Endodermal cell (in vitro differentiated cells): Measurements from ENCODE around the gene ATF2. TPM values are rescaled to one million over a fixed set of nuclear protein-coding genes. Genes with fewer than 3 reads are reported as not detected.
A peak's percentile ranks its signal among the peaks of the same experiment; 100 is the strongest.

Source experiments
- DNase-seq: peaks from one replicate; pipeline ENCODE4 v3.0.0-alpha.2; 2017
- H3K27ac ChIP-seq: 2 replicates; pipeline ENCODE4 v1.5.1; 2013; ENCODE audit warnings: mild to moderate bottlenecking, low read depth, low read length, moderate library complexity
- H3K27me3 ChIP-seq: 2 replicates; pipeline ENCODE4 v1.6.1; 2013; ENCODE audit warnings: mild to moderate bottlenecking, low read length, moderate library complexity; ENCODE audit not compliant: insufficient read depth, control insufficient read depth, poor library complexity, severe bottlenecking
- H3K36me3 ChIP-seq: 2 replicates; pipeline ENCODE4 v1.7.0; 2013; ENCODE audit warnings: mild to moderate bottlenecking, low read length, moderate library complexity; ENCODE audit not compliant: control insufficient read depth, insufficient read depth
- H3K4me1 ChIP-seq: one replicate; pipeline ENCODE4 v1.7.0; 2013; ENCODE audit warnings: low read length; ENCODE audit not compliant: control insufficient read depth, insufficient read depth
- H3K4me3 ChIP-seq: 2 replicates; pipeline ENCODE4 v1.5.1; 2013; ENCODE audit warnings: mild to moderate bottlenecking, low read length, moderate library complexity
- H3K9ac ChIP-seq: 2 replicates; pipeline ENCODE4 v1.6.1; 2013; ENCODE audit warnings: mild to moderate bottlenecking, low read length, moderate library complexity; ENCODE audit not compliant: poor library complexity, severe bottlenecking; ENCODE audit errors: extremely low read depth
- H3K9me3 ChIP-seq: 2 replicates; pipeline ENCODE4 v1.6.1; 2013; ENCODE audit warnings: mild to moderate bottlenecking, low read length, moderate library complexity; ENCODE audit not compliant: control insufficient read depth
- H3K27ac Mint-ChIP-seq: 2 replicates; pipeline ENCODE4 v1.8.0; 2020; ENCODE audit warnings: mixed read lengths
- H3K27me3 Mint-ChIP-seq: 2 replicates; pipeline ENCODE4 v1.8.0; 2021; ENCODE audit warnings: mild to moderate bottlenecking, mixed read lengths; ENCODE audit not compliant: insufficient read depth
- H3K36me3 Mint-ChIP-seq: 2 replicates; pipeline ENCODE4 v1.8.0; 2020; ENCODE audit warnings: low read depth, mixed read lengths
- H3K4me1 Mint-ChIP-seq: 2 replicates; pipeline ENCODE4 v1.8.0; 2020; ENCODE audit warnings: mixed read lengths
- H3K4me3 Mint-ChIP-seq: 2 replicates; pipeline ENCODE4 v1.8.0; 2020; ENCODE audit warnings: mild to moderate bottlenecking, moderate library complexity, mixed read lengths
- H3K9me3 Mint-ChIP-seq: 2 replicates; pipeline ENCODE4 v1.8.0; 2020; ENCODE audit warnings: mild to moderate bottlenecking, mixed read lengths
- WGBS, 2 experiments: methylation state at CpG; one replicate each; pipeline versions ENCODE4 v1.1.5 to v1.1.7; 2013; ENCODE audit warnings: missing lambda C conversion rate in 2 of 2, mixed read lengths in 1 of 2; ENCODE audit not compliant: insufficient coverage in 1 of 2, insufficient read length in 1 of 2; 5-methylcytosine and 5-hydroxymethylcytosine counted together
- total RNA-seq, 2 donors: library from RNA; stranded (reverse); fragmentation: NEBNext Ultra II Directional in 1 of 2; extraction: Animal tissue kit (Norgen Biotek cat#: 25700) in 1 of 2; gene quantifications; 2 replicates in 1 of 2; 3 replicates in 1 of 2; pipeline ENCODE4 v1.2.1, GENCODE V29; 2021
- TF ChIP-seq, protein P1 (sequence below): fragments of 200-600 bp; sonication (generic); conservative IDR thresholded peaks from 2 replicates; pipeline ENCODE4 v1.5.0; 2021; ENCODE audit warnings: antibody characterized with exemption, mild to moderate bottlenecking

ATF2 gene
- total RNA-seq, 2 donors from 2014 or later = 53.0 to 56.0 TPM

DNA sequence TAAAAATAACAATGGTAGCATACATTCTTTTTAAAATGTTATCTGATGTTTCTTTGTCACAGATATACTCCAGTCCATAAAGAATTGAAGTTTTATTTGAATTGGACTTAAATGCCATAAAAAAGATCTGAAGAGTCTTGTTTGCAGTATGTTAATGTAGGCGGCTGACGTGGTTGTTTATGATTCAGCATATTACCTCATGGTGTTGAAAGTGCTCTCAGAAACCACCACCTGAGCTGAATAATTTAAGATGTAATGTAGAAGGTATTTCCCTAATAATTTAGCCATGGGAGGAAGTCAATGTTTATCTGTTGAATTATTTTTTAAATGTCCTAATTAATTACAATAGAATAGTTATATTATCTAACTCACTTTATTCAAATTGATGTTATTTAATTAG lies 104.3 kb downstream of the ATF2 start:
- Mint-ChIP-seq H3K36me3 (peaks cover 22% of the 10 kb centered on the region), H3K27me3 (no peaks in the 10 kb centered on the region), H3K9me3 (no peaks in the 10 kb centered on the region), H3K4me1 (no peaks in the 10 kb centered on the region), H3K27ac (no peak overlapping the region), H3K4me3 (no peak overlapping the region)
- 95 to 100% methylated on average over 2 of the region's 2 CpGs for WGBS, 2 experiments
- Histone ChIP-seq H3K4me3 (no peak overlapping the region), H3K27ac (no peak overlapping the region), H3K9ac (no peak overlapping the region), H3K27me3 (no peaks in the 10 kb centered on the region), H3K4me1 (no peaks in the 10 kb centered on the region), H3K36me3 (peaks cover 24% of the 10 kb centered on the region), H3K9me3 (peaks cover 11% of the 10 kb centered on the region)
- no peak for DNase-seq
- TF ChIP-seq, protein P1, sequence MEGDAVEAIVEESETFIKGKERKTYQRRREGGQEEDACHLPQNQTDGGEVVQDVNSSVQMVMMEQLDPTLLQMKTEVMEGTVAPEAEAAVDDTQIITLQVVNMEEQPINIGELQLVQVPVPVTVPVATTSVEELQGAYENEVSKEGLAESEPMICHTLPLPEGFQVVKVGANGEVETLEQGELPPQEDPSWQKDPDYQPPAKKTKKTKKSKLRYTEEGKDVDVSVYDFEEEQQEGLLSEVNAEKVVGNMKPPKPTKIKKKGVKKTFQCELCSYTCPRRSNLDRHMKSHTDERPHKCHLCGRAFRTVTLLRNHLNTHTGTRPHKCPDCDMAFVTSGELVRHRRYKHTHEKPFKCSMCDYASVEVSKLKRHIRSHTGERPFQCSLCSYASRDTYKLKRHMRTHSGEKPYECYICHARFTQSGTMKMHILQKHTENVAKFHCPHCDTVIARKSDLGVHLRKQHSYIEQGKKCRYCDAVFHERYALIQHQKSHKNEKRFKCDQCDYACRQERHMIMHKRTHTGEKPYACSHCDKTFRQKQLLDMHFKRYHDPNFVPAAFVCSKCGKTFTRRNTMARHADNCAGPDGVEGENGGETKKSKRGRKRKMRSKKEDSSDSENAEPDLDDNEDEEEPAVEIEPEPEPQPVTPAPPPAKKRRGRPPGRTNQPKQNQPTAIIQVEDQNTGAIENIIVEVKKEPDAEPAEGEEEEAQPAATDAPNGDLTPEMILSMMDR = no peak

DNA sequence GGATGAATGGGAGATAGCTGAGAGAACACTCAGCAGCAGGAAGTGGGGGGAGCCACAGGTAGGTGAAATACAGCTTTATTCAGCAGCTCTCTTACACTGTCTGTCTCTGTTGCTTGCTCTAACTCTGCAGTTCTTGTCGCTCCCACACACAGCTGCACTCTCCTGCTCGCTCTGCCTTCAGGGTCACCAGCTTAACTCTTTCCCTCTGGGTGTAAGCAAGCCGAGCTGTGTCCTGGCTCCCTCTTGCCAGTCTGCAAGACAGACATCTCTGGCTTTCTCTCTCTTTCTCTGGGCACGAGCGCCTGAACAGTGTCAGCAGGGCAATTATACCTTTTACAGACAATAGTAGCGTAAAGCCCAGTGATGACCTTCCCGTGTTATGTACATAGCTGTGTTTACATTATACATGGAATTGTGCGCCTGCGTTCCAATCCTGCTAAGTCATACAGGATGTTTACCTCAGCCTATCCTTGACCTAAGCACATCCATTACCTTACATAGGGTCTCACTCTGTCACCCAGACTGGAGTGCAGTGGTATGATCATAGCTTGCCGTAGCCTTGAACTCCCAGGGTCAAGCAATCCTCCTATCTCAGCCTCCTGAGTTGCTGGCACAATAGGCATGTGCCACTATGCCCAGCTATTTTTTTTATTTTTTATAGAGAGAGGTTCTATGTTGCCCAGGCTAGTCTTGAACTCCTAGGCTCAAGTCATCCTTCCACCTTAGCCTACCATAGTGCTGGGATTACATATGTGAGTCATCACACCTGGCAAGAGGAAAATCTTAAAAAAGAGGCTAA lies 105.0 kb downstream of the ATF2 start:
- Histone ChIP-seq H3K9ac (no peak overlapping the region), H3K4me1 (no peaks in the 10 kb centered on the region), H3K27ac (no peak overlapping the region), H3K9me3 (peaks cover 11% of the 10 kb centered on the region), H3K36me3 (peaks cover 24% of the 10 kb centered on the region), H3K4me3 (no peak overlapping the region), H3K27me3 (no peaks in the 10 kb centered on the region)
- Mint-ChIP-seq H3K27me3 (no peaks in the 10 kb centered on the region), H3K4me1 (peaks cover under 1% of the 10 kb centered on the region), H3K36me3 (peaks cover 21% of the 10 kb centered on the region), H3K9me3 (no peaks in the 10 kb centered on the region), H3K4me3 (no peak overlapping the region), H3K27ac (no peak overlapping the region)
- no peak for DNase-seq
- TF ChIP-seq, protein P1 = no peak
- 90 to 95% methylated on average over 7 to 10 of the region's 10 CpGs for WGBS, 2 experiments

DNA sequence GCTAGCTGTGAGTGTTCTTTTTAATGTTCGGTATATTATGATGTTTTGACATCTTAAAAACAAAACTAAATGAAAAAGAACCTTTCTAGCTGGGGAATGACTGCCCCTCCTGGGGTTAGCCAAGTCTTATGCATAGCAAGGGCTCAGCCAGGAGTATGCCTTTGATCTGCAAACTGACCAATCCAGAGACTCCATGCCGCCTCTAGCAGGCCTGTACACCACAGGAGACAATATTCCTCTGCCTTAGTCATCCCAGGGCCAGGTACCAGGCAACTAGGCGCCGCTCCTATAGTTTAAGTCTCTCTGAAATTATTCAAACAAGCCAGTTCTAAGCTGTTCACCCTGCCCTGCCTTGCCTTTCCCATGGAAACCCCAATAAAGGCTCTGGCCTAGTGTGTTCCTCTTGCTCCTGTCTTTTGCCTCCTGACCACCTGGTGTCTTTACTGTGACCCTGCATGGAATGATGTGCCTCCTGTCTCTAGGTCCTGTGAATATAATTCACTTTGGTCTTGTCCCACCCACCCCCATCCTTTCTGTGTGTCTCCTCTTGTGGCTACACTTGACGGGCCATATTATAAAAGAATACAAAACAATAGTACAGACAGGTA lies 110.8 kb downstream of the ATF2 start:
- H3K27ac ChIP-seq = no peak overlapping the region
- Mint-ChIP-seq H3K9me3 (no peaks in the 10 kb centered on the region), H3K27me3 (no peaks in the 10 kb centered on the region), H3K36me3 (peaks cover 6% of the 10 kb centered on the region), H3K4me1 (peaks cover 9% of the 10 kb centered on the region), H3K4me3 (no peak overlapping the region), H3K27ac (peak overlapping the region; percentile 69)
- 46 to 75% methylated on average over 4 to 5 of the region's 5 CpGs for WGBS, 2 experiments
- no peaks in the 10 kb centered on the region for H3K4me1 ChIP-seq
- no peak overlapping the region for H3K9ac ChIP-seq
- TF ChIP-seq, protein P1 = no peak
- peak; percentile 78 for DNase-seq
- peaks cover 5% of the 10 kb centered on the region for H3K36me3 ChIP-seq
- no peak overlapping the region for H3K4me3 ChIP-seq
- no peaks in the 10 kb centered on the region for H3K9me3 ChIP-seq
- no peaks in the 10 kb centered on the region for H3K27me3 ChIP-seq
